ENCODE measurements around the gene ZNF554. TPM values are rescaled to one million over a fixed set of nuclear protein-coding genes. Genes with fewer than 3 reads are reported as not detected.

Gene ZNF554
- total and polyA plus RNA-seq, 10 donors = 1.4 to 7.1 (median 4.0) TPM

DNA sequence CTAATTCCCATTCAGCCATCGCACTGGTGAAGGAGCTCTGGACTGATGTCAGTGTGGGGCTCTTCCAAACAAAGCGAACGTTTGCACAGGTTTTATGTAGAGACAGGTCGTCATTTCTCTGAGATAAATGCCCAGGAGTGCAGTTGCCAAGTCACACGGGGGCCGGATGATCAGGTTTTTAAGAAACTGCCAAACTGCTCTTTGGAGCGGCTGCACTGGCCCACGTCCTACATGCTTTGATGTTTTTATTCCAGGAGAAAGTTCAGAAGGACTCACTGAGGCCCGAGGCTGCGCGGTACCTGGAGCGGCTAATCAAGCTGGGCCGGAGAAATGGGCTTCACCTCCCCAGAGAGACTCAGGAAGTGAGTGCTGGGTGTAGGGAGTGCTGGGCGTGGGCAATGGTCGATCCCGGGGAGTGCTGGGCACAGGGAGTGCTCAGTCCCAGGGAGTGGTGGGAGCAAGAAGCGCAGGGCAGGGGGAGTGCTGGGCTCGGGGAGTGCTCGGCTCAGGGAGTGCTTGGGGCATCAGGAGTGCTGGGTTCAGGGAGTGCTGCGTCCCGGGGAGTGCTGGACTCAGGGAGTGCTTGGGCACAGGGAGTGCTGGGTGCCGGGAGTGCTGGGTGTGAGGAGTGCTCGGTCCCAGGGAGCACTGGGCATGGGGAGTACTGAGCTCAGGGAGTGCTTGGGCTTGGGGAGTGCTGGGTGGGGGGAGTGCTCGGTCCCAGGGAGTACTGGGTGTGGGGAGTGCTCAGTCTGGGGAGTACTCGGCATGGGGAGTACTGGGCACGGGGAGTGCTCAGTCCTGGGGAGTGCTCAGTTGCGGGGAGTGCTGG is 23.6 kb upstream of the ZNF554 start:
- 91 to 98% (median 94%) methylated on average over 26 to 27 of the region's 27 CpGs for WGBS, 5 donors

DNA sequence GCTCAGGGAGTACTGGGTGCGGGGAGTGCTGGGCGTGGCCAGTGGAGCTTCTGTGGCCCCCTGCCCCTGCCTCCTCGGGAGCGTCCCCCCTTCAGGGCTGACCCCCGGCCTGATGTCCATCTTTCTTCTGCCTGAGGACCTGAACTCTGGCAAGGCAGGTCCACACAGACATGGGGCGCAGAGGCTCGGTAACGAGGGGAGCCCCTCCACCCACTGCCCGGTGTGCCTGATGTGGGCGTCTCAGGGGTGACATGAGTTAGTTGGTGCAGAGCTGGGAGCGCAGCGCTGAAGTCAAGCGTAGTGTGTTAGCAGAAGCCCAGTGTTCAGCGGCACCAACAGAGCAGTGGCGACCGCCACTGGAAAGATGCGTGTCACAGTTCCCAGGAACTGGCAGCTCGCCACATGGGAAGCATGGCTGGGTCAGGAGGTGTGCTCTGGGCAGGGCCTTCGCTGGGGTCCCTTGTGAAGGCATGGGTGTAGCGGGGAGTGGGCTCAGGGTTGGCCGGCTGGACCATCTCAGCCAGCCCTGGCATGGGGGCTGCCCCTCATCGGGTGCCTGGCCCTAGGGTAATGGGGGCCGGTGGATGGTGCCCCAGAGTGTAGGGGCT is 22.9 kb upstream of the ZNF554 start:
- no peaks in the 10 kb centered on the region for H3K27me3 ChIP-seq (replicated peaks in 1 of 7)
- no peaks in the 10 kb centered on the region for H3K4me1 ChIP-seq
- WGBS, 5 donors = 95 to 99% (median 97%) methylated on average over 13 to 23 of the region's 23 CpGs
- H3K36me3 ChIP-seq = peaks cover 0 to 100% (median 46%) of the 10 kb centered on the region in 6 donors
- intact Hi-C loops (cut with DNase I; ENCODE audit: low total_unique reads) = no loop called here
- H3K4me3 ChIP-seq = no peak overlapping the region
- DNase-seq = no peak
- no peak overlapping the region for H3K27ac ChIP-seq
- H3K9me3 ChIP-seq = no peaks in the 10 kb centered on the region
- TF ChIP-seq POLR2AphosphoS5 (IDR thresholded peaks at IDR 0.05) (no peak), POLR2A (IDR thresholded peaks at IDR 0.05) (no peak)
- TF ChIP-seq, protein P1, sequence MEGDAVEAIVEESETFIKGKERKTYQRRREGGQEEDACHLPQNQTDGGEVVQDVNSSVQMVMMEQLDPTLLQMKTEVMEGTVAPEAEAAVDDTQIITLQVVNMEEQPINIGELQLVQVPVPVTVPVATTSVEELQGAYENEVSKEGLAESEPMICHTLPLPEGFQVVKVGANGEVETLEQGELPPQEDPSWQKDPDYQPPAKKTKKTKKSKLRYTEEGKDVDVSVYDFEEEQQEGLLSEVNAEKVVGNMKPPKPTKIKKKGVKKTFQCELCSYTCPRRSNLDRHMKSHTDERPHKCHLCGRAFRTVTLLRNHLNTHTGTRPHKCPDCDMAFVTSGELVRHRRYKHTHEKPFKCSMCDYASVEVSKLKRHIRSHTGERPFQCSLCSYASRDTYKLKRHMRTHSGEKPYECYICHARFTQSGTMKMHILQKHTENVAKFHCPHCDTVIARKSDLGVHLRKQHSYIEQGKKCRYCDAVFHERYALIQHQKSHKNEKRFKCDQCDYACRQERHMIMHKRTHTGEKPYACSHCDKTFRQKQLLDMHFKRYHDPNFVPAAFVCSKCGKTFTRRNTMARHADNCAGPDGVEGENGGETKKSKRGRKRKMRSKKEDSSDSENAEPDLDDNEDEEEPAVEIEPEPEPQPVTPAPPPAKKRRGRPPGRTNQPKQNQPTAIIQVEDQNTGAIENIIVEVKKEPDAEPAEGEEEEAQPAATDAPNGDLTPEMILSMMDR (IDR thresholded peaks at IDR 0.05 in 8 of 11, conservative IDR thresholded peaks at IDR 0.05 in 3 of 11) = no peak

More for the DNA sequence above, 23.6 kb upstream of the ZNF554 start:
- intact Hi-C loops (cut with DNase I; ENCODE audit: low total_unique reads) = no loop called here
- no peaks in the 10 kb centered on the region for H3K9me3 ChIP-seq
- TF ChIP-seq POLR2A (IDR thresholded peaks at IDR 0.05) (no peak), POLR2AphosphoS5 (IDR thresholded peaks at IDR 0.05) (no peak)
- TF ChIP-seq, protein P1 (IDR thresholded peaks at IDR 0.05 in 8 of 11, conservative IDR thresholded peaks at IDR 0.05 in 3 of 11) = no peak
- H3K36me3 ChIP-seq = peaks cover 0 to 100% (median 47%) of the 10 kb centered on the region in 6 donors
- no peaks in the 10 kb centered on the region for H3K4me1 ChIP-seq
- H3K27ac ChIP-seq = no peak overlapping the region
- no peak overlapping the region for H3K4me3 ChIP-seq
- H3K27me3 ChIP-seq (replicated peaks in 1 of 7) = no peaks in the 10 kb centered on the region
- no peak for DNase-seq

DNA sequence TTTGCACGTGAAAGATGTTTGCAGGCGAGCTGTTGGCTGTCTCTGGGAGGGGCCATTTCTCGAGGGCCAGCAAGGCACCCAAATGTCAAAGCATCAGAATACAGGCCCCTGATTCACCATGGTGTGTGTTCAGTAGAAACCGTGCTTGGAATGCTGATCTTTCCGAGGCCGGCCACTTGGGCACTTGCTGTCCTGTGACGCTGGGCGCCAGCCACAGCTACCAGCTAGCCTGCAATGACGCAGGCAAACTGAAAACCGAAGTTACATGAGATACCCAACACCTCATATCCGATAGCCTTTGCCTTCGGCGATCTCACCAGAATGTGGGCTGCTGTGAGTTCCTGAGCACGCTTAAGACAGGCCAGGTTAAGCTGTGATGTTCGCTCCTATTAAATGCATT is 22.4 kb upstream of the ZNF554 start:
- 95 to 98% (median 97%) methylated on average over 15 of the region's 15 CpGs for WGBS, 5 donors
- Histone ChIP-seq H3K9me3 (no peaks in the 10 kb centered on the region), H3K27ac (no peak overlapping the region), H3K27me3 (replicated peaks in 1 of 7) (no peaks in the 10 kb centered on the region), H3K4me3 (no peak overlapping the region), H3K36me3 (peaks cover 0 to 99% (median 45%) of the 10 kb centered on the region in 6 donors), H3K4me1 (no peaks in the 10 kb centered on the region)
- no peak for DNase-seq
- intact Hi-C loops (cut with DNase I; ENCODE audit: low total_unique reads) = no loop called here
- no peak for TF ChIP-seq POLR2A (IDR thresholded peaks at IDR 0.05)
- TF ChIP-seq POLR2AphosphoS5 (IDR thresholded peaks at IDR 0.05) = no peak
- TF ChIP-seq, protein P1 (IDR thresholded peaks at IDR 0.05 in 8 of 11, conservative IDR thresholded peaks at IDR 0.05 in 3 of 11) = no peak

DNA sequence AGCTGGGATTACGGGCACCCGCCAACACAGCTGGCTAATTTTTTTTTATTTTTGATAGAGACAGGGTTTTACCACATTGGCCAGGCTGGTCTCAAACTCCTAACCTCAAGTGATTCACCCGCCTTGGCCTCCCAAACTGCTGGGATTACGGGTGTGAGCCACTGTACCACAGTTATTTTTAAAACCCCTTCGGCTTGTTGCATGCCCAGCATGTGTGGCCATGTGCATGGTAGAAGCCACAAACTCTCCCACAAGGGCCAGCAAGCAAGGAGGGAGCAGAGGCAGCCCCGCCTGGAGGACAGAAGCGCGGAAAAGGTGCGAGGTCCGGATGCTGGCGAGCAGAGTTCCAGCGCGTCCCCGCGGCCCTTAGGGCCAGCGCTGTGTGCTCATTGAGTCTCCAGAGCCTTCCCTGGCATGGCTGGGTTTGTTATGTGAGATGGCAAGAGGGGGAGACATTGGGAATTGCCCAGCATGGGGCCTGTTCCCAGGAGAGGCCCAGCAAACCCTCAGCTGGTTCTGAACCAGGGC is 21.4 kb upstream of the ZNF554 start:
- no peak for TF ChIP-seq POLR2A (IDR thresholded peaks at IDR 0.05)
- TF ChIP-seq POLR2AphosphoS5 (IDR thresholded peaks at IDR 0.05) = no peak
- TF ChIP-seq, protein P1 (IDR thresholded peaks at IDR 0.05 in 8 of 11, conservative IDR thresholded peaks at IDR 0.05 in 3 of 11) = no peak
- H3K9me3 ChIP-seq = no peaks in the 10 kb centered on the region
- H3K4me1 ChIP-seq = no peaks in the 10 kb centered on the region
- no peaks in the 10 kb centered on the region for H3K27me3 ChIP-seq (replicated peaks in 1 of 7)
- H3K36me3 ChIP-seq = peaks cover 0 to 98% (median 48%) of the 10 kb centered on the region in 6 donors
- peak overlapping the region in 4 of 8 donors; percentile 15 to 56 (median 37) for H3K27ac ChIP-seq
- intact Hi-C loops (cut with DNase I; ENCODE audit: low total_unique reads) = no loop called here
- DNase-seq = no peak
- 93 to 98% (median 96%) methylated on average over 16 of the region's 16 CpGs for WGBS, 5 donors
- H3K4me3 ChIP-seq = no peak overlapping the region
